Measurements from ENCODE around the gene GBA3. TPM values are rescaled to one million over a fixed set of nuclear protein-coding genes. Genes with fewer than 3 reads are reported as not detected.

Gene GBA3
- total RNA-seq, 1 experiment from 2014 or later: not detected

DNA sequence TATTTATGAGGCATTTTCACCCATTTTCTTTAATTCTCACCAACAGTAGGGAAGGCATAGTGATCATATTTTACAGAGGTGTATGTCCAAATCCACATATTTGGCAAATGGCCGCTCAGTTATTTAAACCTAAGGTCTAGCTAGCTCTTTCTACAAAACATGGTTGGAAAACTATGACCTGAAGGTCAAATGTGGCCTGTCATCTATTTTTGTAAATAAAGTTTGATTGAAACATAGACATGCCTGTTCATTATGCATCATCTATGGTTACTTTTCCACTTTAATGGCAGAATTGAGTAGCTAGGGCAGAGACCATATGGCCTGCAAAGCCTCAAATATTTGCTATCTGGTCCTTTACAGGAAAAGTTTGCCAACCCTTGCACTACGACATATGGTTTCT lies 44.2 kb downstream of the GBA3 start:
- Histone ChIP-seq H4K8ac (replicated peaks; ENCODE audit: insufficient read length, low read depth, low read length) (no peak overlapping the region), H3K79me1 (ENCODE audit: insufficient read depth, low read depth, low read length, poor library complexity, severe bottlenecking) (no peaks in the 10 kb centered on the region), H3K14ac (ENCODE audit: insufficient read depth, low read length) (no peak overlapping the region), H3K18ac (ENCODE audit: insufficient read length, low read depth, low read length) (no peak overlapping the region), H3K4ac (ENCODE audit: low read depth, low read length) (no peak overlapping the region), H3K79me2 (ENCODE audit: insufficient read depth, low read length) (no peaks in the 10 kb centered on the region), H3K23me2 (ENCODE audit: insufficient read length, low read depth, low read length, poor library complexity, severe bottlenecking) (no peaks in the 10 kb centered on the region), H3K56ac (ENCODE audit: insufficient read length, low read depth, low read length) (no peak overlapping the region), H2BK5ac (ENCODE audit: insufficient read length, low read length) (no peak overlapping the region), H2BK20ac (ENCODE audit: low read depth, low read length, poor library complexity, severe bottlenecking) (no peak overlapping the region), H3K4me2 (ENCODE audit: insufficient read depth, insufficient read length, low read length) (no peak overlapping the region), H3K27ac (ENCODE audit: insufficient read length, low read depth, low read length) (no peak overlapping the region), H2BK12ac (ENCODE audit: insufficient read length, low read depth, low read length) (no peak overlapping the region), H2BK120ac (ENCODE audit: low read depth, low read length, poor library complexity, severe bottlenecking) (no peak overlapping the region), H2AFZ (ENCODE audit: low read length) (no peak overlapping the region), H2BK15ac (ENCODE audit: low read depth, low read length) (no peak overlapping the region), H4K20me1 (ENCODE audit: control insufficient read depth, insufficient read depth, insufficient read length) (no peaks in the 10 kb centered on the region), H3K9me3 (ENCODE audit: control insufficient read depth, low read depth, low read length) (no peaks in the 10 kb centered on the region), H3K27me3 (ENCODE audit: insufficient read depth, low read length) (no peaks in the 10 kb centered on the region), H3K9ac (ENCODE audit: extremely low read depth, insufficient read length, low read length) (no peak overlapping the region), H2AK5ac (ENCODE audit: insufficient read length, low read length) (no peak overlapping the region), H3K4me1 (ENCODE audit: insufficient read depth, low read length) (no peaks in the 10 kb centered on the region), H3T11ph (ENCODE audit: low read length) (no peak overlapping the region), H3K23ac (ENCODE audit: insufficient read length, low read depth, low read length) (no peak overlapping the region), H4K91ac (ENCODE audit: insufficient read length, low read depth, low read length) (no peak overlapping the region), H4K5ac (ENCODE audit: insufficient read length, low read depth, low read length) (no peak overlapping the region)
- no peak overlapping the region for H3K27ac Mint-ChIP-seq
- H3K4me3 Mint-ChIP-seq: no peak overlapping the region
- TF ChIP-seq, protein P1, sequence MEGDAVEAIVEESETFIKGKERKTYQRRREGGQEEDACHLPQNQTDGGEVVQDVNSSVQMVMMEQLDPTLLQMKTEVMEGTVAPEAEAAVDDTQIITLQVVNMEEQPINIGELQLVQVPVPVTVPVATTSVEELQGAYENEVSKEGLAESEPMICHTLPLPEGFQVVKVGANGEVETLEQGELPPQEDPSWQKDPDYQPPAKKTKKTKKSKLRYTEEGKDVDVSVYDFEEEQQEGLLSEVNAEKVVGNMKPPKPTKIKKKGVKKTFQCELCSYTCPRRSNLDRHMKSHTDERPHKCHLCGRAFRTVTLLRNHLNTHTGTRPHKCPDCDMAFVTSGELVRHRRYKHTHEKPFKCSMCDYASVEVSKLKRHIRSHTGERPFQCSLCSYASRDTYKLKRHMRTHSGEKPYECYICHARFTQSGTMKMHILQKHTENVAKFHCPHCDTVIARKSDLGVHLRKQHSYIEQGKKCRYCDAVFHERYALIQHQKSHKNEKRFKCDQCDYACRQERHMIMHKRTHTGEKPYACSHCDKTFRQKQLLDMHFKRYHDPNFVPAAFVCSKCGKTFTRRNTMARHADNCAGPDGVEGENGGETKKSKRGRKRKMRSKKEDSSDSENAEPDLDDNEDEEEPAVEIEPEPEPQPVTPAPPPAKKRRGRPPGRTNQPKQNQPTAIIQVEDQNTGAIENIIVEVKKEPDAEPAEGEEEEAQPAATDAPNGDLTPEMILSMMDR (conservative IDR thresholded peaks at IDR 0.05): no peak
- no peaks in the 10 kb centered on the region; the same call in 1 of the 2 replicates for H3K27me3 Mint-ChIP-seq (ENCODE audit: low read depth)
- no peaks in the 10 kb centered on the region; a peak in 2 of 5 replicates for H3K9me3 Mint-ChIP-seq
- no CpG with 5 or more reads among the region's 2 CpGs for whole genome bisulfite sequencing (ENCODE audit: extremely low coverage, insufficient read length, low lambda C conversion rate)
- H3K36me3 Mint-ChIP-seq (ENCODE audit: insufficient read depth in 1 of 3, low read depth in 3 of 3): peaks cover 0 to 2% (median 0%) of the 10 kb centered on the region in 3 experiments; a peak in 2 of 7 replicates
- DNase-seq: no peak
- H3K4me1 Mint-ChIP-seq: peaks cover 4 to 5% of the 10 kb centered on the region in 2 experiments; a peak in 3 of 4 replicates
